Brain microvascular endothelial cell (primary cell): Measurements from ENCODE around the gene APBA2.

Source experiments
- DNase-seq: peaks from one replicate; pipeline ENCODE4 v3.0.0-alpha.2; 2020
- H3K27ac ChIP-seq: fragments of 250-450 bp; sonication (Bioruptor Pico); 2 replicates; pipeline ENCODE4 v1.5.1; 2020; ENCODE audit warnings: mild to moderate bottlenecking, moderate library complexity
- H3K27me3 ChIP-seq: fragments of 250-450 bp; sonication (Bioruptor Pico); replicated peaks from 2 replicates; pipeline ENCODE4 v1.5.1; 2020; ENCODE audit warnings: mild to moderate bottlenecking
- H3K36me3 ChIP-seq: fragments of 250-450 bp; sonication (Bioruptor Pico); replicated peaks from 2 replicates; pipeline ENCODE4 v1.5.1; 2020; ENCODE audit warnings: mild to moderate bottlenecking
- H3K4me3 ChIP-seq: 2 replicates; pipeline ENCODE4 v1.5.1; 2011; ENCODE audit warnings: low read depth, mild to moderate bottlenecking, control low read depth, low read length, moderate library complexity
- CTCF ChIP-seq: IDR thresholded peaks from 2 replicates; pipeline ENCODE4 v1.5.1; 2011; ENCODE audit warnings: low read depth, mild to moderate bottlenecking, moderate library complexity, low read length, control low read depth, inconsistent platforms; ENCODE audit errors: missing control alignments
- in situ Hi-C: cut with HindIII; loops from 2 replicates; pipeline ENCODE4 v1.10.0; 2017; ENCODE audit warnings: low sequenced_read_pairs, low pct_ligation_motif_present

The APBA2 gene

GRCh38 chr15:29005931-29006330 is 120.2 kb downstream of the APBA2 start:
- H3K27me3 ChIP-seq, result no peaks in the 10 kb centered on the region
- TF ChIP-seq CTCF, result peak; percentile 15
- no peak overlapping the region for H3K27ac ChIP-seq
- no peaks in the 10 kb centered on the region for H3K36me3 ChIP-seq
- DNase-seq, result no peak
- in situ Hi-C loops, result no loop called here
- no peak overlapping the region for H3K4me3 ChIP-seq

GRCh38 chr15:29008846-29009245 is 123.1 kb downstream of the APBA2 start:
- in situ Hi-C loops, result no loop called here

GRCh38 chr15:29012097-29012496 is 126.3 kb downstream of the APBA2 start:
- in situ Hi-C loops, result no loop called here
- Histone ChIP-seq H3K36me3 (no peaks in the 10 kb centered on the region), H3K27me3 (no peaks in the 10 kb centered on the region), H3K4me3 (no peak overlapping the region), H3K27ac (no peak overlapping the region)
- no peak for TF ChIP-seq CTCF
- DNase-seq, result no peak

More at GRCh38 chr15:29008846-29009245, 123.1 kb downstream of the APBA2 start:
- no peak overlapping the region for H3K4me3 ChIP-seq
- H3K36me3 ChIP-seq, result no peaks in the 10 kb centered on the region
- DNase-seq, result peak; percentile 14
- H3K27ac ChIP-seq, result no peak overlapping the region
- no peaks in the 10 kb centered on the region for H3K27me3 ChIP-seq
- no peak for TF ChIP-seq CTCF

- Histone ChIP-seq H3K4me3 (no peak overlapping the region), H3K27me3 (no peaks in the 10 kb centered on the region), H3K36me3 (no peaks in the 10 kb centered on the region), H3K27ac (no peak overlapping the region)
- TF ChIP-seq CTCF, result no peak
- no peak for DNase-seq
- in situ Hi-C loops, result no loop called here
Measured at GRCh38 chr15:29014493-29014892, 128.7 kb downstream of the APBA2 start.

GRCh38 chr15:29016518-29016917 is 130.7 kb downstream of the APBA2 start:
- TF ChIP-seq CTCF, result no peak
- Histone ChIP-seq H3K4me3 (no peak overlapping the region), H3K27ac (no peak overlapping the region), H3K36me3 (no peaks in the 10 kb centered on the region), H3K27me3 (no peaks in the 10 kb centered on the region)
- DNase-seq, result no peak
- in situ Hi-C loops, result no loop called here

GRCh38 chr15:29018120-29018805 is 132.5 kb downstream of the APBA2 start:
- TF ChIP-seq CTCF, result peak; percentile 10
- H3K27ac ChIP-seq, result no peak overlapping the region
- no peak overlapping the region for H3K4me3 ChIP-seq
- no peaks in the 10 kb centered on the region for H3K36me3 ChIP-seq
- in situ Hi-C loops, result no loop called here
- no peaks in the 10 kb centered on the region for H3K27me3 ChIP-seq
- no peak for DNase-seq
